H1 (cell line): ENCODE results near the gene NT5C1A. TPM values are rescaled to one million over a fixed set of nuclear protein-coding genes. Genes with fewer than 3 reads are reported as not detected.

Experiments
- ASH2L ChIP-seq: fragments of 200-600, 300-600 bp; sonication (generic); IDR thresholded peaks from one replicate; pipeline ENCODE4 v1.7.1; 2017; ENCODE audit warnings: low read length
- CBX5 ChIP-seq: fragments of 300-800, 300-1000 bp; sonication (generic); IDR thresholded peaks from 2 replicates; pipeline ENCODE4 v1.7.1; 2016; ENCODE audit warnings: antibody characterized with exemption, low read length, low read depth
- CBX8 ChIP-seq: fragments of 300-800, 300-1000 bp; sonication (generic); IDR thresholded peaks from 2 replicates; pipeline ENCODE4 v1.7.1; 2016; ENCODE audit warnings: low read depth, low read length, borderline replicate concordance
- CHD2 ChIP-seq: IDR thresholded peaks from 2 replicates; pipeline ENCODE4 v1.6.1; 2012; ENCODE audit warnings: low read length, improper control_type of control experiment
- CREB1 ChIP-seq: IDR thresholded peaks from 2 replicates; pipeline ENCODE4 v1.6.1; 2012; ENCODE audit warnings: inconsistent platforms
- EP300 ChIP-seq, 2 experiments: IDR thresholded peaks; 1 replicate in 1 of 2; 2 replicates in 1 of 2; pipeline ENCODE4 v1.6.1; 2011 to 2012; ENCODE audit warnings: low read depth in 2 of 2, low read length in 2 of 2, mild to moderate bottlenecking in 2 of 2, borderline replicate concordance in 1 of 2, inconsistent platforms in 1 of 2, moderate library complexity in 1 of 2
- EZH2 ChIP-seq: fragments of 200-600 bp; sonication (generic); IDR thresholded peaks from 2 replicates; pipeline ENCODE4 v1.7.1; 2012; ENCODE audit warnings: low read depth, mild to moderate bottlenecking, moderate library complexity, low read length, inconsistent platforms; ENCODE audit not compliant: severe bottlenecking
- FOSL1 ChIP-seq: IDR thresholded peaks from 2 replicates; pipeline ENCODE4 v1.6.1; 2011; ENCODE audit warnings: mild to moderate bottlenecking, low read depth, low read length, moderate library complexity; ENCODE audit not compliant: insufficient read depth
- GABPA ChIP-seq: IDR thresholded peaks from 2 replicates; pipeline ENCODE4 v1.6.1; 2011; ENCODE audit warnings: mild to moderate bottlenecking, low read length, moderate library complexity, borderline replicate concordance; ENCODE audit not compliant: insufficient read depth
- GTF2F1 ChIP-seq: IDR thresholded peaks from 2 replicates; pipeline ENCODE4 v1.6.1; 2012; ENCODE audit warnings: low read depth, low read length, improper control_type of control experiment, borderline replicate concordance
- HDAC2 ChIP-seq, 2 experiments: fragments of 300-600 bp in 1 of 2; sonication (generic) in 1 of 2; IDR thresholded peaks; 2 replicates each; pipeline ENCODE4 v1.6.1; 2011 to 2012; ENCODE audit warnings: low read depth in 2 of 2, low read length in 2 of 2, mild to moderate bottlenecking in 2 of 2, moderate library complexity in 2 of 2, borderline replicate concordance in 1 of 2, inconsistent platforms in 1 of 2
- JUND ChIP-seq: IDR thresholded peaks from 2 replicates; pipeline ENCODE4 v1.6.1; 2011; ENCODE audit warnings: mild to moderate bottlenecking, improper control_type of control experiment, low read length
- MAX ChIP-seq: IDR thresholded peaks from 2 replicates; pipeline ENCODE4 v1.6.1; 2012; ENCODE audit warnings: inconsistent platforms
- RBBP5 ChIP-seq: IDR thresholded peaks from 2 replicates; pipeline ENCODE4 v1.7.1; 2012; ENCODE audit warnings: low read depth, mild to moderate bottlenecking, inconsistent platforms, low read length, moderate library complexity, borderline replicate concordance
- RNF2 ChIP-seq: fragments of 200-900, 300-1000 bp; sonication (generic); IDR thresholded peaks from 2 replicates; pipeline ENCODE4 v1.7.1; 2016; ENCODE audit warnings: borderline replicate concordance, low read depth, mild to moderate bottlenecking, antibody characterized with exemption, low read length; ENCODE audit not compliant: poor library complexity, severe bottlenecking; ENCODE audit errors: missing control alignments
- RXRA ChIP-seq: IDR thresholded peaks from 2 replicates; pipeline ENCODE4 v1.6.1; 2011; ENCODE audit warnings: low read depth, mild to moderate bottlenecking, low read length, moderate library complexity; ENCODE audit not compliant: insufficient read depth
- SP1 ChIP-seq: IDR thresholded peaks from 2 replicates; pipeline ENCODE4 v1.6.1; 2011; ENCODE audit warnings: low read depth, low read length
- SP2 ChIP-seq: IDR thresholded peaks from 2 replicates; pipeline ENCODE4 v1.6.1; 2012; ENCODE audit warnings: mild to moderate bottlenecking, low read length, inconsistent platforms
- SP4 ChIP-seq: IDR thresholded peaks from 2 replicates; pipeline ENCODE4 v1.6.1; 2012; ENCODE audit warnings: low read length, inconsistent platforms
- TAF7 ChIP-seq: optimal IDR thresholded peaks from 2 replicates; pipeline ENCODE3; 2011; ENCODE audit warnings: low read depth, mild to moderate bottlenecking, inconsistent platforms, low read length, moderate library complexity, borderline replicate concordance
- TBP ChIP-seq: IDR thresholded peaks from 2 replicates; pipeline ENCODE4 v1.6.1; 2011; ENCODE audit warnings: low read depth, low read length, improper control_type of control experiment
- TCF12 ChIP-seq: IDR thresholded peaks from 2 replicates; pipeline ENCODE4 v1.6.1; 2011; ENCODE audit warnings: low read depth, mild to moderate bottlenecking, low read length
- TEAD4 ChIP-seq: IDR thresholded peaks from 2 replicates; pipeline ENCODE4 v1.6.1; 2012; ENCODE audit warnings: low read depth, low read length, inconsistent platforms, mixed read lengths
- polyA plus RNA-seq, 7 experiments: library from polyadenylated mRNA; depleted of rRNA in 3 of 7; stranded (reverse) in 5 of 7; unstranded in 2 of 7; fragments of >200 nt in 5 of 7; fragments of 200-250 nt in 2 of 7; gene quantifications; 1 replicate in 5 of 7; 2 replicates in 1 of 7; 4 replicates in 1 of 7; pipeline versions ENCODE4 v1.2.1 to v1.2.3, GENCODE V29; 2011 to 2013; ENCODE audit warnings: missing spikeins in 2 of 7, mixed read lengths in 2 of 7
- total RNA-seq: library from RNA; stranded (reverse); fragmentation: NEBNext Ultra II Directional; extraction: Animal tissue kit (Norgen Biotek cat#: 25700); gene quantifications from 2 replicates; pipeline ENCODE4 v1.2.1, GENCODE V29; 2021
- TF ChIP-seq, protein P1 (sequence below): IDR thresholded peaks from 2 replicates; pipeline ENCODE4 v1.6.1; 2011; ENCODE audit warnings: low read depth, mild to moderate bottlenecking, low read length; ENCODE audit not compliant: insufficient read depth

The NT5C1A gene
- total and polyA plus RNA-seq, 2 of the 8 experiments (the other 6 are each of a cell fraction or from before 2014, with no cell fraction given), result not detected

DNA sequence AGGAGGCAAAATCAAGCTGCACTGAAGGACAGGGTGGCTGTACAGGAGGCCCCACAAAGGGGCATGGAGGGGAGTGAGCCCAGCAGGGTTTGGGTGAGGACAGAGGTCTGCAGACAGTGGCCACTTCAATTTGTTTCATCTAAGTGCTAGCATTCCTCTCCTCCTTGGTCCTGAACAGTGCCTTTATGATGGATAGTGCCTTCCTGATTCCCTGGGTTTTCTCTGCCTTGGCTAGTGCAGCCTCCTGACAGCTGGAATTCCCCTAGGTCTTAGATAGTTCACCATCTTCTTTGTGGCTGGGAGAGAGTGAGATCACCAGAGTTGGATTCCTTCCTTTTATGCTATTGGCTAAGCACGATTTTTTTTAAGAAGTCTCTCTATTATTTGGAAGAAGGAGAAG lies 23.1 kb upstream of the NT5C1A start (continued):
- TF ChIP-seq EP300 (IDR thresholded peaks at IDR 0.05; ENCODE audit: borderline replicate concordance in 1 of 2, low read depth in 2 of 2, low read length in 2 of 2), result no peak
- no peak for TF ChIP-seq TCF12
- no peak for TF ChIP-seq GABPA
- no peak for TF ChIP-seq RNF2
- no peak for TF ChIP-seq FOSL1
- TF ChIP-seq SP2, result no peak
- no peak for TF ChIP-seq GTF2F1
- no peak for TF ChIP-seq JUND
- TF ChIP-seq EZH2, result peak; percentile 28
- no peak for TF ChIP-seq CBX8
- no peak for TF ChIP-seq CBX5
- TF ChIP-seq, protein P1, sequence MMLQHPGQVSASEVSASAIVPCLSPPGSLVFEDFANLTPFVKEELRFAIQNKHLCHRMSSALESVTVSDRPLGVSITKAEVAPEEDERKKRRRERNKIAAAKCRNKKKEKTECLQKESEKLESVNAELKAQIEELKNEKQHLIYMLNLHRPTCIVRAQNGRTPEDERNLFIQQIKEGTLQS, result no peak
- TF ChIP-seq HDAC2 (IDR thresholded peaks at IDR 0.05; ENCODE audit: borderline replicate concordance in 1 of 2, low read depth in 2 of 2, low read length in 2 of 2), result 0 out of 4 replicates have a peak, but pooled peaks of 1 of the 2 experiments have one; percentile 53
- TF ChIP-seq RBBP5, result no peak
- TF ChIP-seq MAX, result no peak
- no peak for TF ChIP-seq SP4
- no peak for TF ChIP-seq TBP
- peak; percentile 36; the same call in 1 of the 2 replicates for TF ChIP-seq SP1
- TF ChIP-seq TAF7, result no peak
- peak; percentile 40; the same call in 1 of the 2 replicates for TF ChIP-seq TEAD4
- TF ChIP-seq CHD2, result no peak
- TF ChIP-seq ASH2L, result no peak
- TF ChIP-seq CREB1, result no peak
- no peak for TF ChIP-seq RXRA
- TF ChIP-seq, all 59 proteins: peak for 5
